Measurements from ENCODE around the gene CBX5.

Gene CBX5

Small RNAs within 50 kb of the gene (small RNA-seq; reads per million reads assigned to genes)
- 0 reads per million in 2 experiments for gene RN7SL390P
- 0 reads per million in 2 experiments for gene RNU6-950P
